Measurements from ENCODE around the gene ARHGEF3.

The ARHGEF3 gene

DNA sequence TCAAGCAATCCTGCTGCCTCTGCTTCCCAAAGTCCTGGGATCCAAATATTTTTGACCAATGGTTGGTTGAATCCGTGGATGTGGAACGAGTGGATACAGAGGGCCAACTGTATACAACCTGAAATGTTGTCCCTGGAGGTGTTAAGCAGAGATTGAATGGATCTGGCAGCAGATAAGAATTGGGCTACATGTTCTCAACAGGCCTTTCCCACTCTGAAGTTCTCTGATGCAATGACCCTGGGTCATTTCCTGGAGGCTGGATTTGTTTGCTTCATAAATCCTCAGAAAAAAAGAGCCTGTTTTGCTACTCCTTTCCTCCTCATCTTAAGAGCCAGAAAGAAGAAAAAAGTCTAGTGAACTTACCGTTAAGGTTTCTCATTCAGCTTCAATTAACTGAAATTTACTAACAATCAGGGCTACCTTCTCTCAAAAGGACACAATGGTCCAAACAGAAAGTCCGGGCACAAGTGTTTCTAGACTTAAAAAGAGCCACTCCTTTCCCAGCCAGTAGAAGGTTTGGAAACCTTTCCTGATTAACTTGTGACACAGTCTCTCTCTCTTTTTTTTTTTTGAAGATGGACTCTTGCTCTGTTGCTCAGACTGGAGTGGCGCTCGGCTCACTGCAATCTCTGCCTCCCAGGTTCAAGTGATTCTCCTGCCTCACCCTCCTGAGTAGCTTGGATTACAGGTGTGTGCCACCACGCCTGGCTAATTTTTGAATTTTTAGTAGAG is 6.5 kb downstream of the ARHGEF3 start:
- DNase-seq: no peak

GRCh38 chr3:56792193-56792592 is 9.6 kb downstream of the ARHGEF3 start:
- no peak for DNase-seq

DNA sequence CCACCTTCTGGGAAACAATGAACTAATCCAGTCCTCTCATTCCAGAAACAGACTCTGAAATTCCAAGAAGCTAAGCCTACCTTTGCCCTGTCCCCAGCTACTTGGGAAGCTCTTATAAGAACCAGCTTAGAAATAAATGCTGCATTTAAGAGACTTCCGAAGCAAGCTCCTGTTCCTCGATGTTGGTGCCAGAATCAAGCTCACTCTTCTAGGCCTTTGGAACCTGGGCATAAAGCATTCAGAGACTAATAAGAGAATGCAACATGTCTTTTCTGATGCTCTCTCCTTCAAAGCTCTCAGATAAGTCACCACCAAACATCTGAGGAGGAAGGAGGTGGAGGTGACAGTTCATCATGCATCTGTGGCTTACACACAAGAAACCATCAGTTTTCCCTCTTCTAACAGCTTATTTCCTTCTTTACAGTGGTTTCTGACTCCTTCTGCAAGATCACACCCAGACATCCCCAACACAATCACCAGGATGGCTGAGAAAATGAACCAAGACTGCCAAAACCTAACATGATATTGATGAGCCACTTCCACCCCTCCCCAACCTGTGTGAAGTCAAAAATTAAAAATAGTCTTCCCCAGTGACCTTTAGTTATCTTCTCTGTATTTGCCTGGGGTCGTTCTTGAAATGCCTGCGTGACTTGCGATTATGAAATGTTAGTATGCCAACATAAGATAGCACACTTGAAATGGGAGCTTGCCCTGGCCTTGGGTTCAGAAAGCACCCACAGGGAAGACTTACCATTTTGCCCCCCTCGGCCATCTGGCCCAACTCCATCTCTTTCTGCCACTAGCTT is 11.5 kb downstream of the ARHGEF3 start:
- no peak for DNase-seq

DNA sequence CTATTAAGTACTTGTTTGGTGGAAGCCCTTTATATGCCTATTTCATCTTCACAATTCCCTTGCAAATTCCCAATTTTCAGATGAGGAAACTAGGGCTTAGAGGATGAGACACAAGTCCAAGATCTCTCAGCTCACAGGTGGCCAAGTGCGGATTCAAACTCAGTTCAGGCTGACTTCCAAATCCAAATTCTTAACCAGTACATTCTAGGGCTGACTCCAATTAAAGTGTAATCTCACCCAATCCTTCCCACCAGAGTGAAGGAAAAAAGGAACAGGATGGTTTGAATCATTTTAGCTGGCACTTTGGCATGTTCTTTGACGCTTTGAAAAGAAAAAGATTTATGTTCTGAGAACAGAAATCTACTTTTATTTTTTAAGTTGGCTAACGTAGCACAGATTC is 12.7 kb downstream of the ARHGEF3 start:
- DNase-seq: no peak

DNA sequence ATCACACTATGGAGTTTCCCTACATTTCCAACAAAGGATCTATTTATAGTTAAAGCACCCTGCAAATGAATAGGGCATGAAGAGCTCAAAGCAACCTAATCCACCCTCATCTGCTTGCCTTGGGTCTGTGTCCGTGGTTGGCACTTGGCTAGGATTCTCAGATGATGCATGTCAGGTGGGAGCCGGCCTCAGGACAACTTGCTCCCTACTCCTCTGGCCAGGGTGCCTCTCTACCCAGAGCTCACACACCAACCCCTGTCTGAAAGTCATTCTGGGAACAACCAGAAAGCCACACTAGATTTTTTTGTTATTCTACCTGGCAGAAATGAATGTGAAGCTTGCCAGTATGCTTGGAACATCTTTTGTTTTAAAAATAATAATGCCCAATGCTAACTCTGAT is 13.2 kb downstream of the ARHGEF3 start:
- DNase-seq: no peak

DNA sequence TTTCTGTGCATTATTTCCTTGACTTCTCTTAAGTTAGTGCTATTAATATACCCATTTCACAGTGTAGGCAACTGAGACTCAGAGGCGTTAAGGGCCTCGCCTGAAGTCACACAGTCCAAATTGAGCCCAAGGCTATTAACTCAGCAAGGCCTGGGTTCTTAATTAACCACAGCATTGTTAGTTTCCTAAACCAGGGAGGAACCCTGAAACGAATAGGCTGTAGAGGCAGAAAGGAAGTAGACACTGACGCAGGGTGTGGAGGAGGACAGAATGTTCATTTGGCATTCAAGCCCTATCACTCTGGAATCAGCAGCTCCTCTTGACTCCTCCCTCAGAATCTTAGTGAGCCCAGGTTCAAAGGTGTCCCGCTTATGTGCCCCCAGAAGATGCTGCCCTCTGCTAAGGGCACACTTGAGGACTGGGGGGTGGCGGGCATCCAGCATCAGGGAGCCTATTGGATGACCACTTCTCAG is 13.9 kb downstream of the ARHGEF3 start:
- DNase-seq: no peak

GRCh38 chr3:56787258-56787775 is 14.4 kb downstream of the ARHGEF3 start:
- no peak for DNase-seq

DNA sequence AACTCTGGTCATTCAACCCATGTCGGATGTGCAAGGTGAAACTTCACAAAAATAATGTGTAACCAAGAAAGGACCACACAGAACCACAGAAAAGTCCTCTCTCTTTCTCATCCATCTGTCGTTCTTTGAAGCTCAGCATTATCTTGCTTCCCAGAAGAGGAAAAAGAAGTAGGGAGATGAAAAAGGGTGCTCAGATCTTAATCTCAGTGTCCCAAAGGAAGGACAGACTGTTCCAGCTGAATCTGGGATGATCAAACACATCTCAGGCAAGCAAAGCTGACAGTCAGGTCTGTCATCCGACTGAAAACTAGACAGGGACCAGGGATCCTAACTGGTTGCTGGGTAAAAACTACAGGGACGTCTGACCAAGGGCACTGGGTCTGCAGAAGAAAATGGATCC is 16.2 kb downstream of the ARHGEF3 start:
- DNase-seq: no peak

GRCh38 chr3:56784448-56785001 is 17.2 kb downstream of the ARHGEF3 start:
- no peak for DNase-seq

DNA sequence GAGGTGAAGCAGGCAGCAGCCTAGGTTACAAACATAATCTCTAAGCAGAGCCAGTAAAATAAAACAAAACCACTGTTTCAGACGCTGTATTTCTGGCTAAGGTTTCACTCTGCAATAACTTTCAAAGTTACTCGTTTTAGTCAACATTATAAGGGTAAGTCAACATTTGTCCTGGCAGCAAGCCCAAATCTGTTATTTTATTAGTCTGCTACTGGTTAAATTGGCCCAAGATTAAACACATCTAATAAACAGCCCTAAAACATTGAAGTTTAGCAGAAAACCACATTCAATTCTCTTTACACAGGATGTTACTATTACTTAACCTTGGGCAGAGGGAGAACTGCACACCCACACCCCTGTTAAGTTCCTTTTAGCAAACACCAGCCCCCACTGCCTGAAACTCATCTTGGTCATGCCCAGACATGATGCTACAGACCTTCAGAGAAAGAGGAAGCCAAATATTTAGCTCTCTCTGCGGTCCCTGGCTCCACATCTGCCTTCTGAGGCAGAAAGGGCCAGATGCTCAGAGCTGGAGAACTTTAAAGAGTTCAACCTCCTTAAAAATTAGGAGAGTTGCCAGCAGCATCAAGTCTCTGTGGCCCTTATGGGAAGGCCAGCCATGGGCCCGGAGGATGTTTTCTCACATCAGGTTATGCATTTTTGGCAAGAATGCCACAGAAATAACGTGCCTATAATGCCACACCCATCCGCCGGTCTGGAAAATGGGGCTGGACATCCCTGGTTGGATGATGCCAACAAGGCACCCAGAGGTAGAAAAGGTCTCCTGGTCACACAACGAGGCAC is 17.9 kb downstream of the ARHGEF3 start:
- no peak for DNase-seq

GRCh38 chr3:56782906-56783305 is 18.8 kb downstream of the ARHGEF3 start:
- no peak for DNase-seq

GRCh38 chr3:56782215-56782614 is 19.5 kb downstream of the ARHGEF3 start:
- no peak for DNase-seq

- no peak for DNase-seq
Measured at GRCh38 chr3:56781762-56782161, 20.0 kb downstream of the ARHGEF3 start.

DNA sequence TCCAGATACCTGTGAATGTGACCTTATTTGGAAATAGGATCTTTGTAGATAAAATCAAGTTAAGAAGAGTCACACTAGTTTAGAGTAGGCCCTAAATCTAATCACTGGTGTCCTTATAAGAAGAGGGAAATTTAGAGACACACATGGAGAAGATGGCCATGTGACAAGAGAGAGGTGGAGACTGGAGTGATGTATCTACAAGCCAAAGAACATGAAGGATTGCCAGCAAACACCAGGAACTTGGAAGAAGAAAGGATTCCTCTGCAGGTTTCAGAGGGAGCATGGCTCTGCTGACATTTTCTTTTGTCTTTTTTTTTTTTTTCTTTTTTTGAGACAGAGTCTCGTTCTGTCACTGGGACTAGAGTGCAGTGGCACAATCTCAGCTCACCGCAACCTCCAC is 20.8 kb downstream of the ARHGEF3 start:
- DNase-seq: no peak

DNA sequence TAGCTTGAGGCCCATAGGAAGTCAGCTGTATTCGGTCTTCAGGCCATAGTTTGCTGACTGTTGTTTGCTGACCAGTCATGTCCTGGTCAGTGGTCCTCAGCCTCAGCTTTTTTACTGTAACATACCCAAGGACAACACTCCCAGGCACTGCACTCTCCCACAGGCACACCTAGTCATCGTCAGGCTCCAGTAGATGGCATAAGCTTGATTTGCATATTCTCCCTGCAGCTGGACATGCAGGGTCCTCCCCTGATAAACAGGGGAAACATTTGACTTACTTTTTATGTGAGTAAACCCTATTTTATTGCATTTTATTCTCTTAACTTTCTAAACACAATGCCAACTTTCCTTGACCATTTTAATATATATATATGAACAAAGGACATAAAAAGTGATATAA is 22.9 kb downstream of the ARHGEF3 start:
- no peak for DNase-seq

DNA sequence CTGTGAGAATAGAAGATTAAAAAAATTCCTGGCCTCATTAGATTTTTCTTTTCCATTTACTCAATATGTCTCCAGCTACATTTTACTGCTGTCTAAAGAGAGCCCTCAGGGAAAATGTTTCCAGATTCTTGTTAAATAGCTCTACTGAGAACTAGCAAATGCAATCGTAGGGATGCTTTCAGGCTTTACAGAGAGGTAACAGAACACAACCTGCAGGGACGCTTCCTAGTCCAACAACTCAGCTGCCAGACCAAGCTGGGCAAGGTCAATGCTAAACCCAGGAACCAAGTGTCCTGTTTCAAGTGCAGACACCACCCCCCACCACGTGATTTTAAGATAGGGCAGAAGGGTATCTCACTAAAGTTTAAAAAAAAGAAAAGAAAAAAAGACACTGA is 25.2 kb downstream of the ARHGEF3 start:
- DNase-seq: no peak

DNA sequence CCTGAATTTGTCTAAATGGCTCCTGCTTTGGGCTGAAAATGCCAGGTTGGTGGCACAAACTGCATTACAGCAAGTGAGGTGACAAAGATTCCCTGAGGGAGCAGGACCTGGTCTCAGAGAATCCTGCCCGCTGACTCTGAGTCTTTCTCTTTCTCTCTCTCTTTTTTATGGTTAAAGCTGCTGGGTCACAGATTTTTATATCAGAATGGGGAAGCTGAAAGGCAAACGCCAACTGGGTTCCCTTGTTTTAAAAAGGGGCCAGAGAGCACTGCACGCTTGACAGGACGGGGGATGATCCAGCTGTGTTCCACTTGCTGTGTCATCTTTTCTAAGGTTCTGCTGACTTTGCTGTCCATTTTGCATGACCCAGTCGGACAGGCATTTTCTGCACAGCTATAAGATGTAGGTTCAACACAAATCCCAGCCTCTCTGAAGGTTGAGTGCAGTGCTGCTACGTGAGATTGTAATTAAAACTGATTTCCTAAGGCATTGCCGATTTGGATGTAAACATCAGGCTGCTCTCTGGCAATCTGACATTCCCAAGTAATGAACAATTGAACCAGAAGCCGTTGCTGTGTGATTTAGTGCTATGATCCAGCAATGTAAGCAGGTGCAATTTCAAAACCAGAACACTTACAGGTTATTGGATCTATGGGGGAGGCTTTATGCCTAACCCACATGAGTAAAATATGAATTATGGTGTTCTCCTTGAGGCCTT is 25.8 kb downstream of the ARHGEF3 start:
- no peak for DNase-seq

DNA sequence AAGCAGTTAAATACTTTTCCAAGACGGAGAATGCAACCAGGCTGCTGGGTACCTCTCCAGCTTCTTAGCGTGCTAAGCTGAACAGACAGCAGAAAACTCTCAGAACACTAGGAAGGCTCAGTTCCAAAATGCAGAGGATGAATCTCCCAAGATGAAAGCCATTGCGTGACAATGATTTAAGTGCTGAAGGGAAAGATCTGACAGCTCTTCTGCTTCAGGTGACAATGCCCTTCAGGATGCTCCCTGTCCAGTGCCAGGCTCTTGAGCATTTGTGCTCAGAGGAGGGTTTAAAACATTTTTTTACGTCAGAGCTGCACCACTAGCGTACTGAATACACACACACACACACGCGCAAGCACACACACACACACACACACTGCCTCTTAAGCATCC is 26.3 kb downstream of the ARHGEF3 start:
- DNase-seq: no peak

DNA sequence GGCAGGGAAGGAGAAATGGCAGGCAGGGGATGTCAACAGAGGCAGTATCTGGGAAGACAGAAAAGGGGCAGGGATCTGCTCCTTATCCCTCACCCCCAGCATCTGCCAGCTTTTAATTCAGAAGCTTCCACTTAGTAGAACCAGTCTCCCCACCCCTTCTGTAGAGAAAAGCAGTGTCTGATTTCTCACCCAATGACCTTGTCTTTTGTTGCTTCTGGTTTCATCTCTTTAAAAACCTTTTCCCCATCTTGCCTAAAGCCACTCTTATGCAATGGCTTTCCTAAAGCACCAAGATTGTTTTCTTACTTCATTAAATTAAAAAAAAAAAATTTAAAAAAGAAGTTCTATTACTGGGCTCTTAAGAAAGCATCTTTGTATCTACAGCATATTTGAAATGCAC is 27.8 kb downstream of the ARHGEF3 start:
- no peak for DNase-seq

DNA sequence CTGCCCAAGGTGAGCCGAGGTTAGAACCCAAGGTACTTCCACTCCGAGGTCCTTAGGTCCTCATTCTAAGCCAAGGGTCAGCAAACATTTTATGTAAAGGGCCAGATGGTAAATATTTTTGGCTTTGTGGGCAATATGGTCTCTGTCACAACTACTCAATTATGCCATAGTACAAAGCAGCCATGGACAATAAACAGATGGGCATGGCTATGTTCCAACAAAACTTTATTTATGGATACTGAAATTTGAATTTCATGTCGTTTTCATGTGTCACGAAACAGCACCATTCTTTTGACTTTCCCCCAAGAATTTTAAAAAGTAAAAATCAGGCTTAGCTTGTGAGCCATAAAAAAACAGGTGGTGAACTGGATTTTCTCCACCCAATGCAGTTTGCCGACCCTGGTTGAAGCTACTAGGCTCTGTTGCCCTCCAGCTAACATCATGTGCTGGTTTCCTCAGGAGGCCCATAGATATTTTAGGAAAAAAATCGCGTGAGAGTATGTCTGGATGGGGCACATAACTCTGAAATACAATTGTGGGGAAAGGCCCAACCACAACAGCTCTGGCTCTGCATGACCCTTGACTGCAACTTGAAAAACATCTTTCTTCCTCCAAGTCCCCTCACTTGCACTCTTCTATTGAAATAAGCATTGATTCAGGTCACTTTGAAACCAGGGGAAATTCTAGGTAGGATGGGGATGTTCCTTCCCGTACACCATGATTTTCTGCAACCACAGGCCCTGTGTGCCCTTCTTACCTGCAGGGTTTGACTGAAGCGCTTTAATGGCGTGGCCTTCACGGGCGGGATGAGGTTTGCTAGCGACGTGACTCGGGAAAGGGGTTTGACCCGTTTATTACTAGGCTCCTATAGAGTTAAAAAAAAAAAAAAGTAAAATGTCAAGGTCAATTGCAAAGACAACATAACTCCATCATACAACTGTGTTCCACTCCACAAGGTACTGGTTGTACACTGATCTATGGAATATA is 28.5 kb downstream of the ARHGEF3 start:
- no peak for DNase-seq

GRCh38 chr3:56771376-56771775 is 30.4 kb downstream of the ARHGEF3 start:
- no peak for DNase-seq

All from GF-D8 (cell line).